Hypothalamus (tissue), 51 donors: ENCODE measurements around the gene CALN1.
A peak's percentile ranks its signal among the peaks of the same experiment; 100 is the strongest.

Experiments
- DNase-seq, 51 donors: peaks; one replicate each; lab custom pipeline; 2025; lab: John Stamatoyannopoulos, UW

Gene CALN1

DNA sequence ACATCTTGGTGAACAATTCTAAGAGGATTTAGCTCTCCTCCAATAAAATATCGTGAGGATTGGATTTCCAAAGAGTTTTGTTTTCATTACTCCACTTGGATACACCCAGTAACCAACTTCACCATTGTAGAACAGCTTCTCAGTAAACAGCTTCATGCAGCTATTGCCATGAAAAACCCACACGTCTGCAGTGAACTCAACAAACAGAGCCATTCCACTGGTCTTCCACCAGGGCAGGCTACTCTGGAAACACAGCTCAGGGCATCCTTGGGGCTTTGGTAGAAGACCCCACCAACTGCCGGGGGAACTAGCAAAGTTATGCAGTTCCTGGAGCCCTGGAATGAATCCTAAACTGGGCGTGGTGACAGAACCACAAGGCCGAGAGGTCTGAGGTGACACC is 77.4 kb downstream of the CALN1 start:
- no peak for DNase-seq

DNA sequence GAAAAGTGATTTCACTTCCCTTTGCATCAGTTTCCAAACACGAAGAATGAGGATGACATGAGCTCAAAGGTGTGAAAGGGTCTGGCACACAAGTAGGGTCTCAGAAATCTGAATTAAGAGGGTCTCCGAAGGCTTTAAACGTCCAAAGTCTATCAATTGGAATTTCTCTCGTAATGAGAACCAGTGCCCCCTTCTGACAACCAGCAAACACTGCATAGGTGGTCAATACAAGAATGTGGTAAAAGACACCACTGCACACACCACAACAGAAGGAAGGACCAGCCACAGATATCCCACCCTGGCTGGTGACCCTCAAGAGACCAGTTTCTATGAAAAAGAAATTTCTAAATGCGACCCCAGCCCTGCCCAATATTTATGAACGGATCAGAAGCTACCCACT is 78.1 kb downstream of the CALN1 start:
- no peak for DNase-seq

DNA sequence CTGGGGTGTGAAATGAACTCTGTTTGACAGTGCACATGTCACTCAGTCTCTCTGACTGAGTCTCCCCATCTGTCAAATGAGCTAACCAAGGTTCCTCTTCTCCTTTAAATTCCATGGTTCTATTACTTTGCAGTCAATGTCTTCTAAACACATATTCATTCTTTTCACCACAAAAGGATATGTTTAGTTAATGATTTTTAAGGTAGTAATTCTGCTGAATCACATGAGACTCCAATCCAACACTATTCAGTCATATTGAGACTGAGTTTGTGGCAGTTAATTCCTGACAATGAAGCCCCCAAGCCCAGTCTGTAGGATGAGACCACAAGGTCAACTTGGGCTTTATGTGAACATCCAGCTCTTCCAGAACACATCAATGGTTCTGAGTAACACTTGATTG is 85.3 kb downstream of the CALN1 start:
- no peak for DNase-seq

DNA sequence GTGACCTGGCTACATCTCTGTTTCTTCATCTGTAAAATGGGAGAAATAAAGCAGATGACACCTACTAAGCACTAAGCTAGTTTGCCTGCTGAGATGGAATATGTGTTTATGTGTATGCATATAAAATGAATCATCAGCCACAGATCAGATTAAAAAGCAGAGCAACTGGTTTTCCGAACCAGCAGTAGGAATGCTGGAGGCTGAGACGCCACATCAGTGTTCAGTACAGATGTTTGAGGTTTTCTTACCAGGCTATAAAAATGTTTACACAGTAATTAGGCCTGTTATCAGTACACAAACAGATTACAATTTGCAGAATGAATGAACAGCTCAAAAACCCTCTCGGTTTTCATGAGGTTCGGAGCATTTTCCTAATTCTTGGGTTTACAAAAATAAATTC is 85.8 kb downstream of the CALN1 start:
- no peak for DNase-seq

DNA sequence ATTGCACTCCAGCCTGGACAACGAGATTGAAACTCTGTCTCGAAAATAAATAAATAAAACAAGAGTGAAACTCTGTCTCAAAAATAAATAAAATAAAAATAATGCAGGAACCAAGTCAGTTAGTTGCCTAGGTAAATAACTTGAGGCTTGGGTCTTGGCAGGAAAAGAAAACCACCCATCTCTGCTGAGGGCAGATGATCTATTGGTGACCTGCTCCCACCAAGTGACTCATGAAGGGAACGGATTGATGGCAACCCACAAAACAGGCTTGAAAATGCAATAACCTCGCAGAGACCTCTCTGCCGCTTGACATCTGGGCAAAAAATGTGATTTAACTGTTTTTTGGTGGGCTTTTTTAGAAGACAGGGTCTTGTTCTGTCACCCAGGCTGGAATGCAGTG is 86.6 kb downstream of the CALN1 start:
- DNase-seq: no peak

DNA sequence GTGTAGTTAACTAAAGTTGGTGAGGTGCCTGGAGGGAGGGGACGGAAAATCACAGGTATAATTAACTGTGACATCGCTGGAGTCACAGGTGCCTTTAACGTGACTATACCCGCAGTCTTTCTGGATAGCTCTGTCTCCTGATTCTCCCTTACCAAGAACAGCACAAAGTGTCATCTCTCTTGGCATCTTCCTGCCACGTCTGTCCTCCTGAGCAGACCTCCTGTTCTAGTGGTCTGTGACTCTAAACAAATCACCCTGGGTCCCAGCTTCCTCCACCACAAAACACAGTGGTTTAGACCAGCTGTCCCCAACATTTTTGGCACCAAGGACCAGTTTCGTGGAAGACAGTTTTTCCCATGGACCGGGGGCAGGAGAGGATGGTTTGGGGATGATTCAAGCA is 90.5 kb downstream of the CALN1 start:
- no peak for DNase-seq

DNA sequence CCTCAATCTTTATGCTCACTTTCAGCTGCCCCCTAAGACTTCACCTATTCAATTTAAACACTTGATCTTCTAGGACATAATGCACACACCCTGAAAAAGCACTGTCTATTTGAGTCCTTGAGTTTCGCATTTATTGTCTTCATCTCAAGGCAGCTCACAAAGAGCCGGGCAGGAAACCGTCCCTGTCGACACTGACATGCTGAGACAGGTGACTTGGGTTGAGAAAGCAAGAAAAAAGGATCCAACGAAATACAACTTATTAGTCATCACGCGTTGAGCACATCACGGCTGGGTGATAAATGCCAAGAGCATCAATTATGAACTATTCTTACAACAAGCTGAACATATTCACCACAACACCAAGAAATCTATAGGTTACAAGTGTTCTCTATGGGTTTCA is 91.1 kb downstream of the CALN1 start:
- no peak for DNase-seq

DNA sequence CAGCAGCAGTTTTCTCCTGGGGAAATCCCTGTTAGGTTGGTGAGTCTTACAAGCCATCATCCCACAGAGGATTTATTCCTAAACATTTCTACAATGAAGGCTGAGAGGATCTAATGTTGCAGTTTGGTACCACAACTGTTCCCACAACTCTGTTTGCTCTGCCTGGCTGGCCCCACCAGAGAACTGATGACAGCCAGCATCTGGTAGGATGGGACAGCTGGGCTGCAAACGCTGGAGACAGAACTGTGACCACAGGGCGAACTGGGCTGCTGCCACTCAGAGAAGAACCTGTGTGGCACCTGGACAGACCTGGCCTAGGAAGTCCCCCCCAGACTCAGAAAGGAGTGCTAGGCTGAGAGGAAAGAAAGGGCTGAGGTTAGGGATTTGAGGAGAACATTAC is 94.8 kb downstream of the CALN1 start:
- DNase-seq: no peak

DNA sequence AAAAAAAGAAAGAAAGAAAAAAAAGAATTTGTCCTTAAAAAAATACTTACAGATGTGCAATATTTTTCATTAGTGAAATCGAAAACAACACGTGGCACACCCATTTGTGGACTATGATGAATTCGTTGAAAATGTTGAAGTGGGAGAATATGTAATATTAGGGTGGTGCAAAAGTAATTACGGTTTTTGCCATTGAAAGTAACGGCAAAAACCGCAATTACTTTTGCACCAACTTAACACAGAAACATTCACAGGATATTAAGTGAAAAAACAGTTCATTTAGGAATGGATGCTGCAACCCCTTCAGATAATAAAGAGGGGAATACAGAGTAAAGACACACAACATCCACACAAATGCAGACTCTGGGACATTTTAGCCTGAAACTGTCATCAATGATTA is 96.0 kb downstream of the CALN1 start:
- DNase-seq: no peak

DNA sequence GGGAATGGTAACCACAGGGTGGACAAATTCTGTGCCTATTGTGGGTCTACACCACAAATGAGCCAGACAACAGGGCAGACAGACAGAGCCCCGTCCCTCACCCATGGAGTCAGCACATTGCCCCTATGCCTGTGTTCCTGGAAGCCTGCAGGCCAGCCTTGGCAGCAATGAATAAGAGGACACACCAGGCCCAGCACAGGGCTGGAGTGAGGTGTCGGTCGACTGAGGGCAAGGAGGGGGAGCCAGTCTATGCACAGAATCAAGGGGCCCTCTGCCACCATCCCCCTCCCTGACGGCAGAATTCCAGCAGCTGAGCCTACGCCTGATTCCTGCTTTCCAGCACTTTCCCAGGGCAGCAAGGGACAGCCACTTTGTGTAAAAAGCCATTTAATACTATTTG is 98.2 kb downstream of the CALN1 start:
- peak in 16 of 51 donors; percentile 5 to 54 (median 19) for DNase-seq

DNA sequence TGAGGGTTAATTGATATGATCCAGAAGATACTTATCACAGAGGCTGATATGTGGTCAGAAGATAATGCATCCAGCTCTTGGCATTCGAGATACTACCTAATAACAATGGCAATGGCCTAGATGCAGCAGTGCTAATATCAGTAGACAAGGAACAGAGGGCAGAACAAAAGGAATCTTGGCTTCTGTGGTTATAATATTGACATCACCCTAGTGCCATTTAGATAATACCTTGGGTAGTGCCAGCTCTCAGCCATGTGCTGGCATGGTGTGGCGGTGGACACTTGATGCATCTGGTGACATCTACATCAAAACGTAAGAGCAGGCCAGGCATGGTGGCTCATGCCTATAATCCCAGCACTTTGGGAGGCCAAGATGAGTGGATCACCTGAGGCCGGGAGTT is 101.8 kb downstream of the CALN1 start:
- no peak for DNase-seq

DNA sequence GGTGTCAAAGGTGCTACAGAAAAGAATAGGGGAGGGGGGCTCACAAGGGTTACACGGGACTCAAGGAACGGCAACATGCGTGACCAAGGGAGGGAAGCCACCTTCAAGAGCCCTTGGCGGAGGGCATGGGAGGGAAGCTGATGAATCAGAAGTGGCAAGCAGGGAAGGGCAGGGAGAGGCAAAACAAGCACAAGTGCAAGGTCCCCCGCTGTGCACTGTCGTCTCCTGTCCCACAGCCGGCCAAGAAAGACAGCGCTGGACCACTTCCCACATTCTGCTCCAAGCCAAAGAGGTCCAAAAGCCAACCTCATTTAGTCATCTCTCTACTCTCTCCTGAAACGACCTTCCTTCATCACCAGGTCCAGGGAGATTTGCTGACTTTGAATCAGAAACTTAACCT is 102.7 kb downstream of the CALN1 start:
- DNase-seq: no peak

DNA sequence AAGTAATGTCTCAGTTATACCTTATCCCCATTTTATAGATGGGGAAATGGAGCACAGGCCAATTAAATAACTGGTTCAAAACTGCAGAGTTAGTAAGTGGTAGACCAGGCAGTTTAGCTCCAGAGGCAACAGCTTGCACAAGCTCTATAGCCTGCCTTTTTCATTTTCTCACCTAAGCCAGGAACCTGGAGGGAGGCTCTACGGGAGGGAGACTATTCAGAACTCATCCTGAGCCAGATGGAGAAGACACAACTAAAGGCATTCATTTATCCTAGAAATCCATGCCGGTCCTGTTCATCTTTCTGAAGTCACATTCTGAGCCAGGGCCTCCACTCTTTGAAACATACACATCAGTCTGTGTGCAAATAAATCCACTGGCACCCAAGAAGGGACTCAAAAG is 103.2 kb downstream of the CALN1 start:
- DNase-seq: no peak

DNA sequence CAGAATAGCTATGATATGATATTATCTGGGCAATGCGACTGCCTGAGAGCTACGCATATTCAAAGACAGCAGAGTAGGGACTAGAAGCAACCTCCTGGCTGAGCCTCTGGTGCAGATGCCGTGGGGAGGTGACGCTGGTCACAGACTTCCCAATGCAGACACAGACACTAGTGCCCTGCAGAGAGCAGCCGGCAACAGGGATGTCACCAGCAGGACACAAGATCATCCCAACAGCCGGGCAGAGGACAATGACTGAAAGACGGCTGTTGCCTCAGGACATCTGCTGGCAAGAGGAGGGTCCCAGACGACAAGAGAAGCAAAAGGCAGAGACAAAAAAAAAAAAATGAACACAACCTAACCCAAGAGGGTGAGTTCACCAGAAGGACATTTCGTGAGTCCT is 104.6 kb downstream of the CALN1 start:
- peak in 5 of 51 donors; percentile 8 to 19 (median 13) for DNase-seq

DNA sequence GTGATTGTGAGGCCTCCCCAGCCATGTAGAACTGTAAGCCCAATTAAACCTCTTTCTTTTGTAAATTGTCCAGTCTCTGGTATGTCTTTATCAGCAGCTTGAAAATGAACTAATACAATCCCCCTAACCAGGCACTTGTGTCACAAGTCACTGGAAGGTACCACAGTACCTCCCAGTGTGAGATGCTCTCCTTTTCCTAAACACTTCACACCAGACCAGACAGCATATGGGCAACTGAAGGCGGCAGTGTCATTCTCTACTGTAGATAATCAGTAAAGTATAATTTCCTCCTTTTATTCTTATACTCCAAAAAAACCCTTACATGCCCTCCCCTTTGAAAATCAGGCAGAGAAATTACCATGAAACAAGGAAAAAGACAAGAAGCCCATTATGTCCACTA is 113.2 kb downstream of the CALN1 start:
- no peak for DNase-seq

DNA sequence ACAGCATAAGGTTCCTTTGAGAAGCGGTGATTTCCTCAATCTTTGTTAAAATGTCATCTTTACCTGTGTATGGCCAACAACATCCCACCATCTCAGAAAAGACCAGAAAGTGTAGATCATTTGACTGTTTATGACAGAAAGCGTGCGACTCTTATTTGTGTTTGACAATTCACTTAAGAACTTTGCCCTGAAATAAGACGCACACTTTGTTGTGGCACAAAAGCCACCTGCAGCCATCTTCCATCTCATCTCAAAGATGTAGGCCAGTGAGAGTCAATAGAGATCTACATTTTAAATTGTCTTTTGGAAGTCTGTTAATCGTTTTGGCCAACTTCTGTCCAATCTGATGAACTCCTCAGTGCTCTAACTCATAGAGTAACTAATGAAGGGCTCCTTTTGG is 114.0 kb downstream of the CALN1 start:
- no peak for DNase-seq

DNA sequence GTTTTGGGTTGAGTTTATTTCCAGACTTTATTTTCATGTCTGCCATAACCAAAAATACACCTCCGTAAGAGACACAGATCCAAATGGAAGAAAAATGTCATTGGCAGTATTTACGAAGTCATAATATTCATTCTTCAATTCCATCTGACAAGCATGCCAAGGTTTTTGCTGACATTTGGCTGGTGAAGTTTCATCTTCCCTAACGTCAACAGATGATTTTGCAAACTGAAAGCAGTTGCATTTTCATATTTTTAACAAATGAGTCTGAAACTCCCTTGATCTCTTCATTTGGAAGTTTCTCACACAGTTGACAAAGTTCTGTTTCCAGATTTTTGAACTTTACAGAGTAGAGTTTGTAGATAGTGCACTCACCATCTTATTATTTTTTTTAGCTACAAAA is 114.5 kb downstream of the CALN1 start:
- DNase-seq: no peak

DNA sequence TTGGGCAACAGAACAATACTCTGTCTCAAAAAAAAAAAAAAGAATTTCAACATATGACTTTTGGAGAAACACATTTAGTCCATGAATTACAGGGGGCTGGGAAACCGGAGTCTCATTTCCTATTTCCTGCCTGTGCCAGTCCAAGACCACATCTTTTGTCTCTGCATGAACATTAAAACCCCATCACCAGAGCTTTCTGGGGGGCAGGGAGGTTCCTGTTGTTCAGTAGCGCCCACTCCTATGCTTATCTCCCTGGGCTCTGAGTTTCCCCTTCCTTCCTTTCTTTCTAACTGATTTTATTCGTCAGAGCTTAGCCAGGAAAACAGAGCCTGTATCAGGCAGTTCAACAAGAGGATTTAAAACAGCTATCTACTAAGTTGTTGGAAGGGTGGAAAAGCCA is 119.3 kb downstream of the CALN1 start:
- no peak for DNase-seq

DNA sequence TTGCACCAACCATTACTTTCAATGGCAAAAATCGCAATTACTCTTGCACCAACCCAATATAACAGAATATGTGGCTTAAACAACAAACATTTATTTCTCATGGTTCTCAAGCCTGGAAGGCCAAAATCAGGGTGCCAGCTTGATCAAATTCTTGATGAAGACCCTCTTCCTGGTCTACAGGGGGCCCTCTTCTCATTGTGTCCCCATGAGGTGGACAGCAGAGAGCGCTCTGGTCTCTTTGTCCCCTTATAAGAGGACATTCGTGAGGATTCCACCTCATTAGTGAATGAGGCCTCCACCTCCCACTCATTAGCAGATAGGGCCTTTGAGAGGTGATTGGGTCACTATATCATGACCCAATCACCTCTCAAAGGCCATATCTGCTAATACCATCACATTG is 120.0 kb downstream of the CALN1 start:
- no peak for DNase-seq

DNA sequence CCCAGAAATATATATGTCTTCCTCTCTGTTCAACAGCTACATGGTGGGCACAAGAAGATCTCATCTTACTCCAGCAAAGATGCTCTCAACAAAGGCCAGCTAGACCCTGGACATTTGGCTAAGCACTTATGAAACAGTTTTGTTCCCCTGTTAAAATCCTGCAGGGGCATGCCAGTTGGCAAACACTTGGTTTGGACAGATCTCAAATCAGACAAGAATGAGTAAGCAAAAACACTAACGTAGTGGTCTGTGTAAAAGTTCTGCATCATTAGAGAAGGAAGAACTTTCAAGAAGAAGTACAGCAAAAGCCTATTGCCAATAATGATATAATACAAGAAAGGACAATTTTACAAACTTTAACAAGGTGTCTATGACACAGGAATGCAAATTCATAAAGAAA is 125.6 kb downstream of the CALN1 start:
- DNase-seq: no peak

DNA sequence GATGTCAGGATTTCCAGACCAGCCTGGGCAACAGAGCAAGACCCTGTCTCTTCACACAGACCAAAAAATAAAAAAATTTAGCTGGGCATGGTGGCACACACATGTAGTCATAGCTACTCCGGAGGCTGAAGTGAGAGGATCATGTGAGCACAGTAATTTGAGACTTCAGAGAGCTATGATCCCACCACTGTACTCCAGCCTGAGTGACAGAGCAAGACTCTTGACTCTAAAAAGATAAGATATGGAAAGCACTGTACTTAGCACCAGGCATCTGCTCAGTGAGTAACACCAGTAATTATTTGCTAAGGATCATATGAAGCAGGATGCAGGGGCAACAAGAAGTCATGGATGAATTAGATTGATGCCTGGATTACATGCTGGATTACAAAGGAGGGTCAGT is 128.8 kb downstream of the CALN1 start:
- no peak for DNase-seq

DNA sequence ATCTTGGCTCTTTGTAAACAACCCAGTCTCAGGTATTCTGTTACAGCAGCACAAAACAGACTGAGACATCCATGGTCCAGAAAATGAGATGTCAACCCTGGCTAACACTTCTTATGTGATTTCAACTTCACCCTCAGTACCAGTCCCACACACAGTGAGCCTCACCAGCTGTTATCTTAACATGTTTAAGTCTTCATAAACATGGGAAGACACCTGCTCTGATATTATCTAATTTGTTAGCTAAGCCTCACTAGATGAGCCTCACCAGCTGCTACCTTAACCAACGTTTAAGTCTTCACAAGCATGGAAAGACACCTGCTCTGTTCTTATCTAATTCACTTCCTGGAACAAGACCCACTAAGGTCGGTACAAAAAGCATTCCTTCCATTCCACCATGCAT is 130.8 kb downstream of the CALN1 start:
- no peak for DNase-seq

DNA sequence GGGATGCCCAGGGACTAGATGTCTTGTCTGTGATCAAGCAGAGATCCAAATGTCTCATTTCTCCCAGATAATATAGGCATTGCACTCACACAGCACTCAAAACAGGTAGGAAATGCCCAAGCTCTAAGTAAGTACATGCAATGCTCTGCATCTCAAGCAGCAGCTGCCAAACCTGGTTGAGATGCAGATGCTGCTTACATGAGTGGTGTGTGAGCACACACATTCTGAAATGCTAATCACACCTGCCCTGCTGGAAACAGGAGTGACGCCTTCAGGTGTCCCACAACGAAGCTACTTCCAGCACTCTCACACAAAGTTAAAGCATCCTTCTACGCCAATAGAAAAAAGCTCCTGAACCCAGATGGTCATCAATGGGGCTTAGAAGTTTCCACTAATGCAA is 132.9 kb downstream of the CALN1 start:
- DNase-seq: no peak

DNA sequence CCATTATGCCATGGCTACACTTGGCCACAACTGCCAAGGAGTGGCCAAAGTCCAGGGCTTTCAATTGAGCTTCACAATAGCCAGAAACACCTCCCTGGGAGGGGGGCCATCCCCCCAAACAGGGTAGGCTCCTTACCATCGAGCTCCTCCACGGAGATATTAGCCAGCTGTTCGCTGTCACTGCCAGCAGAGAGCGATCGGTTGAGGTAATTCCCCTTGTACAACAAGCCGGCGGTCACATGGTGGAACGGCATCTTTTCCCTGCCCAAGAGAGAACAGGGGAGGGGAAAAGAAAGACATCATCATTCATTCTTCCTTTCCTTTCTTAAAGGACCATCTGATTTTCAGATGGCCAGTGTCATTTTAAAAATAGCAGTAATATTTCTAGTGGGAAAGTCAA is 133.6 kb downstream of the CALN1 start:
- DNase-seq: peak in 1 of 51 donors; percentile 1
